NCI-H2196 (cell line): ENCODE results near the gene CDH26.

Experiments
- DNase-seq: peaks from one replicate; lab custom pipeline; 2025; ENCODE audit not compliant: unreplicated experiment; lab: John Stamatoyannopoulos, UW

CDH26 gene

GRCh38 chr20:60040471-60041162 lies 82.4 kb downstream of the CDH26 start:
- DNase-seq = peak; percentile 42

GRCh38 chr20:60041436-60042165 lies 83.4 kb downstream of the CDH26 start:
- peak; percentile 47 for DNase-seq

GRCh38 chr20:60043435-60043834 lies 85.2 kb downstream of the CDH26 start:
- DNase-seq = no peak

GRCh38 chr20:60046011-60046413 lies 87.8 kb downstream of the CDH26 start:
- DNase-seq = no peak

GRCh38 chr20:60046436-60046835 lies 88.2 kb downstream of the CDH26 start:
- DNase-seq = no peak

GRCh38 chr20:60046860-60047259 lies 88.6 kb downstream of the CDH26 start:
- DNase-seq = no peak

GRCh38 chr20:60048634-60049521 lies 90.7 kb downstream of the CDH26 start:
- no peak for DNase-seq

- no peak for DNase-seq
Observed at GRCh38 chr20:60049601-60050000, 91.4 kb downstream of the CDH26 start.

- peak; percentile 20 for DNase-seq
Observed at GRCh38 chr20:60050193-60050947, 92.1 kb downstream of the CDH26 start.

- no peak for DNase-seq
Observed at GRCh38 chr20:60051911-60052310, 93.7 kb downstream of the CDH26 start.

GRCh38 chr20:60052322-60052721 lies 94.1 kb downstream of the CDH26 start:
- peak; percentile 17 for DNase-seq

GRCh38 chr20:60053125-60053817 lies 95.0 kb downstream of the CDH26 start:
- peak; percentile 96 for DNase-seq

- DNase-seq = no peak
Observed at GRCh38 chr20:60053818-60054190, 95.6 kb downstream of the CDH26 start.

- DNase-seq = no peak
Observed at GRCh38 chr20:60054716-60055634, 96.8 kb downstream of the CDH26 start.

GRCh38 chr20:60055740-60056139 lies 97.5 kb downstream of the CDH26 start:
- DNase-seq = no peak

GRCh38 chr20:60056407-60057122 lies 98.3 kb downstream of the CDH26 start:
- no peak for DNase-seq

- DNase-seq = peak; percentile 87
Observed at GRCh38 chr20:60057123-60057865, 99.1 kb downstream of the CDH26 start.
